OCI-M1 (cell line): Measurements from ENCODE around the gene HOMER3.
"Not testable (repeated sequence)": the region's sequence is repeated elsewhere in the genome, so short reads cannot be mapped to it uniquely, and the experiment has no call there.

Experiments
- DNase-seq: peaks from one replicate; lab custom pipeline; 2025; lab: John Stamatoyannopoulos, UW

Gene HOMER3

GRCh38 chr19:18954094-18954493 is 13.1 kb upstream of the HOMER3 start:
- no peak for DNase-seq

- not testable (repeated sequence) for DNase-seq
Observed at GRCh38 chr19:18952364-18953003, 11.5 kb upstream of the HOMER3 start.

GRCh38 chr19:18951721-18952281 is 10.8 kb upstream of the HOMER3 start:
- no peak for DNase-seq

DNA sequence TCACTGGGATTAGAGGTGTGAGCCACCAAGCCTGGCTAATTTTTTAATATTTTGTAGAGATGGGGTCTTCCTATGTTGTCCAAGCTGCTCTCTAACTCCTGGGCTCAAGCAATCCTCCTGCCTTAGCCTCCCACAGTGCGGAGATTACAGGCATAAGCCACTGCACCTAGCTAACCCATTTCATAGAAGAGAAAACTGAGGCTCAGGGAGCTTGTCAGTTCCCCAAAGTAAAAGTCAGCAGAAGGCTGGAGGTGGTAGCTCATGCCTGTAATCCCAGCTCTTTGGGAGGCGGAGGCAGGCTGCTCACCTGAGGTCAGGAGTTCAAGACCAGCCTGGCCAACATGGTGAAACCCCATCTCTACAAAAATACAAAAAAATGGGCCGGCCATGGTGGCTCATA is 8.8 kb upstream of the HOMER3 start:
- no peak for DNase-seq

DNA sequence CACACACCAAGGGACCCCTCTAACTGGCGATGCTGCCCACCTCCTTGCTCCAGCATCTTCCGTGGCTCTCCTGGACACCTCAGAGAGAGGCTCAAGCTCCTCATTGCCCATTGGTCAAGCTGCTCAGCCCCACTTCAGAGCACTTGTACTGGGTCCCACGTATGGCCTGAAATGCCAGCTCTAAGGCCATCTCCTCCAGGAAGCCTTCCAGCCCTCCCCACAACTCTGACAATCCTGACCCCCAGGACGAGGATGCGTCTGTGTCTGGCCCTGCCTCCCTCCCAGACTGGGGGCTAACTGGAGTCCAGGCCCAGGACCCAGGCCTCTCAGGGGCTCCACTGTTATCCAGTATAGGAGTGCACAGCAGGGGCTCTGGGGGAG is 7.9 kb upstream of the HOMER3 start:
- DNase-seq: no peak

DNA sequence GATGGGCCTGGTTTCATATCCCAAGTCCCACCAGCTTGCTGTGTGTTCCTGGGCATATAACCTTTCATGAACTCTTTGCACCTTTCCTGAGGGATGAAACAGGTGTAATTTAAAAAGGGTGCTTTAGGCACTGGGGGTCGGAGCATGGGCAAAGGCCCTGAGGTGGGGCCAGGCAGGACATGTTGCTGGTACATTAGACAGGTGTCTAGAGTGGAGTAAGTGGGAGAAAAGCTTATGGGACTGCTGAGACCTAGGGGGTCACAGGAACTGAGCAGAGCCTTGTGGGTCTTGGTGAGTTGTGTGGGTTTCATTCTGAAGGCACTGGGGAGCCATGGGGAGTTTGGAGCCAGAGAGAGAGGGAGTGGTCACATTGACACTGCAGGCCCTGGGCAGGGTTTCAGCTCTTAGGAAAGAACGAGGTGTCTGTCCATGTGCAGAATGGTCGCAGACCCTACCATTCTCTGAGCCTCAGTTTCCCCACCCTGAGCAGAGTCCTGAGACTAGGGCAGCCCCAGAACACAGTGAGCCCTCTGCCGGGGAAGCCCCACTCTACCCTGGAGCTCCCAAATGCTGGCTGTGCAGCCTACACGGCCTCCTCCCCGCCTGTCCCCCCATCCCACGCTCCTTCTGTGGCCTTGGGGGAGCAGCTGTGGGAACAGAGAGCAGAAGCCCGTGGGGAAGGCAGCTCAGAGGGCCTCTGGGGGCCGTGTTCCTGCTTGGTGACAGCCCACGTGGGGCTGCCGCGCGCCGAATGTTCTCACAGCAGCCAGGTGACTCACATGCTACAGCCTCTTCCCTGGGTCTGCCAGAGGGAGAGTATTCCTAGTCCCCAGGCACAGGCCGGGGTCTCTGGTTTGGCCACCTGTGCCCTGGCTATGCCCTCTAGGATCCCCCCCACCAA is 7.3 kb upstream of the HOMER3 start:
- no peak for DNase-seq

GRCh38 chr19:18946918-18947317 is 5.9 kb upstream of the HOMER3 start:
- DNase-seq: no peak

- DNase-seq: no peak
Observed at GRCh38 chr19:18946335-18946734, 5.3 kb upstream of the HOMER3 start.

GRCh38 chr19:18945297-18945696 is 4.3 kb upstream of the HOMER3 start:
- DNase-seq: no peak

DNA sequence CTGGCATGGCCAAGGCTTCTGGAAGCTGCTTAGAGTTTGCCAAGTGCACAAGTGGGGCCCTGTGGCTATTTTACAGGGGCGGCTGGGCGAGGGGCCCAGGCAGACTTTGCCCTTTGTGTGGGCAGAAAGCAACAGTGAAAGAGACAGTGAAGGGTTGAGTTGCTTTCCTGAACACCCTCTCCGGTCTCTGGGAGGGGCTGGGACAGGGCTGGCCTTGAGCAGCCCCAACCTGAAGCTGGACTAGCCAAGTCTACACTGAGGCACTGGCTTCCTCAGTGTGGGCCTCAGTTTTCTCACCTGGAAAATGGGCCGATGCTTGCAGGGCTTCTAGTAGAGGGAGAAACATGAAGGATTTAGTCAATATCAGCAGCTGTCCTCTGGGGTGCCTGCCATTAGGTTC is 2.4 kb upstream of the HOMER3 start:
- DNase-seq: no peak

GRCh38 chr19:18942692-18943091 is 1.7 kb upstream of the HOMER3 start:
- no peak for DNase-seq

DNA sequence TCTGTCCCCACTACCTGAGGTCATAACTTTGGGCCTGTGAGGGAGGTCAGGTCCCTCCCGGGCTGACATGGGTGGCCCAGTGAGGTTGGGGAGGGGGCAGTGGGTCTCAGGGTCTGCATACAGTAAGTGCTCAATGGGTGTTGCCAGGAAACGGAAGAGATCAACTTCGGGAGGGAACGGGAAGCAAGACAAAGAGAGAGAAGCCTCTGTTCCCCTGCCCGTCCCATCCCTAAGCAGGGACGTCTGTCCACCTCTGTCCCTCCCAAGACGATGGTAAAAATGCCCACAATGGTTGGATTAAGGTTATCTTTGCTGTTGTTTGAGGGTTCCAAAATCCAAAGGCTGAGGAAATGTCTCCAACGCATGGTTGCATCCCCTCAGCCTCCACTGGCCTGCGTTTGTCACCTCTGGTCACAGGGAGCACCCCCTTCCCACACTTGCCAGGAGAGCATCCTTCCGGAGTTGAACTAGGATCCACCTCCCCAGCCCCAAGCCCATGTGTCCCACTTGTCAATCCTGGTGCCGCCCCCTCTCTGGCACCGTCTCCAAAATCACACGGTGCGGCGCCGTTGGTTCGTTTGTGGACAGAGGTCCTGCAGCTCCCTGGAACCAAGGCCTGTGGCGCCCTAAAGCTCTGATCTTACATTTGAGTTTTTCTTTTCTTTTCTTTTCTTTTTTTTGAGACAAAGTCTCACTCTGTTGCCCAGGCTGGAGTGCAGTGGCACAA is 774 bp upstream of the HOMER3 start:
- no peak for DNase-seq

DNA sequence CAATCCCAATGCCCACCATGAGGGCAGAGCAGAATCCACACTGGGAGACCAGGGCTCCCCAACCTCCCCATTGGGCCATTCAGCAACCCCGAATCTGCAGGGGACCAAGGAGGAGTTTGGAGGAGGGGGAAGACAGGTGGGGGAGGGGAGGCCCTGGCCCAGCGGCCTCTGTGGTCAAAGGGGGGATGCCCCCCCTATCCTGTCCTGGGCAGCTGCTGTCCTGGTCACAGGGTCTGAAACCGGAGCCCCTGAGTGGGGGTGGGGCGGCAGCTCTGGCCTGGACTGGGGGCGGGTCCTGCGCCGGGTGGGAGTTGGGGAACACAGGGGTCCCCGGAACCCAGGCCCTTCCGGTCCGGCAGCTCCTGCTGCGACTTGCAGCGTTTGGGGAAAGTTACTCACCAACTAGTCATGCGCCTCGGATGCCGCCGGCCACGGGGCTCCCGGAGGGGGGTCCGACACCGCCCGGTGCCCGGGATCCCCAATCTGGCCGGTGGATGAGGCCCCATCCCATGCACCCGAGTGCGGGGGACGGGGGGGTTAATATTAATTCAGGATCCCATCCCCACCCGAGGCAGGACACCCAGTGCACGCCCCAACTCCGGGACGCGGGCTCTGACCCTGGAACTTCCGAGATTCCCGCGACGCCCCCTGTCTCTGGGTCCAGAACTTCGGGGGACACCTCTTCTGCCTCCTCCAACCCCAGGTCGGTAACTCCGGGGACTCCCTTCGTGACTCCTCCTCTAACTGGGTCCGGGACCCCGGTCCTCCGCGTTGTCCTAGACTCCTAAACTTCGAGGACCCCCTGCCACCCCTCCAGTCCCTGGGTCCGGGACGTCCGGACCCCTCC is 872 bp downstream of the HOMER3 start:
- peak; percentile 22 for DNase-seq

GRCh38 chr19:18939163-18939562 is 1.9 kb downstream of the HOMER3 start:
- no peak for DNase-seq

DNA sequence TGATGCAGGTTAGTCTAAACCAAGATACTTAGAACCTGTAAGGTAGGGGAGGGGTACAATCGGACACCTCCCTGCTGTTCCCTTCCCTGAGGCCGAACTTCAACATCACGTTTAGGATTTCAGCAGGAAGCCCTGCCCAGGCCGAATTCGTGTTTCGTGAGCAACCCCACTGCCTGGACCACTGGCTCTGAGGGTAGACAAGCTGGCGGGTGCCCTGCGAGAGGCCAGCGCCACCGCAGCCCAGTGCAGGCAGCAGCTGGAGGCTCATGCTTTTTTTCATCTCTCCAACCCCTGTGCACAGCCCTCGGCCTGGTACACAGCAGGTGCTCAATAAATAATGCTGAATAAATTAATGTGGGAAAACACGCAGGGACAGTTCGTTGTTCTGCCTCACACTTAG is 7.7 kb downstream of the HOMER3 start:
- no peak for DNase-seq

- peak; percentile 77 for DNase-seq
Observed at GRCh38 chr19:18932216-18932841, 8.7 kb downstream of the HOMER3 start.

DNA sequence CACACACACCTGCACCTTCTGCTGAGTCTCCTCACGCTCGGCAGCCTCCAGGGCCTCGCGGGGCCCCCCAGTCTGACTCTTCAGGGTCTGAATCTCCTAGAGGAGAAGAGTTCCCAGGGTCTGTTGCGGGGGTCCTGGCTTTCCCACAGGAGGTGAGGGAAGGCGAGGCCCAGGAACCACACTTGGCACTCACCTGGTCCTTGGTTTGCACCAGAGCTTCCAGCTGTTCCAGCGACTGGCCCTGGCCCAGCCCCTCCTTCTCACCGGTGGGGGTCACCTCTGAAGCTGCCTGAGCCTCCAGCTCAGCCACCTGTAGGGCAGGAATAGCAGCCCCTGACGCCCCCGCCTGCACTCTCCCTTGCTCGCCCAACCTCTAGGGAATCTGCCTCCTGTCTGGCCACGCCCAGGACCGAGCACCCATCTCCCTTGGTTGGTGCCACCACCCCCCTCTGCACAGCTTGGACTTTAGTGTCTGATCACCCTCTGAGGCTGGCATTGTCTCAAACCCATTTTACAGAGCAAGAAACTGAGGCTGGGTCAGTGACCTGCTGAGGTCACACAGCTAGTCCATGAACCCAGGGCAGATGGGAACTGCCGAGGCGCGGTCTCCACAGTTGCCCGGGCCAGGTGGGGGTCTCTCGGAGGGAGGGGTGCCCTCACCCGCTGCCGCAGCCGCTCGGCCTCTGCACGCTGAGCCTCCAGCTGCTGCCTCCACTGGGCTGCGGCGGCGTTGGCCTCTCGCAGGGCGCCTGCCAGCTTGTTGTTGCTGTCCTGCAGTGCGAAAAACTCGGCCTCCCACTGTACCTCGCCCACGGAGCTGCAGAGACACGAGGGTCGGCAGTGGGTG is 9.5 kb downstream of the HOMER3 start:
- DNase-seq: no peak

- no peak for DNase-seq
Observed at GRCh38 chr19:18929311-18929710, 11.7 kb downstream of the HOMER3 start.

- no peak for DNase-seq
Observed at GRCh38 chr19:18928018-18928805, 12.8 kb downstream of the HOMER3 start.
